Myocyte (in vitro differentiated cells): ENCODE data around the gene CCDC201. TPM values are rescaled to one million over a fixed set of nuclear protein-coding genes. Genes with fewer than 3 reads are reported as not detected.
A peak's percentile ranks its signal among the peaks of the same experiment; 100 is the strongest.
"Not testable (repeated sequence)": the region's sequence is repeated elsewhere in the genome, so short reads cannot be mapped to it uniquely, and the experiment has no call there.

Experiments
- DNase-seq: peaks from one replicate; pipeline ENCODE4 v3.0.0-alpha.2; 2012; ENCODE audit warnings: low read depth
- total RNA-seq: library from RNA; depleted of rRNA; stranded (reverse); fragments of >200 nt; gene quantifications from 2 replicates; pipeline ENCODE4 v1.2.3, GENCODE V29; 2014

The CCDC201 gene
- total RNA-seq, 1 donor from 2014 or later = not detected

- no peak for DNase-seq
These were observed 1.7 kb upstream of the CCDC201 start for GRCh38 chr7:45874408-45875131.

- no peak for DNase-seq
These were observed 473 bp upstream of the CCDC201 start for GRCh38 chr7:45873355-45873754.

- peak; percentile 21 for DNase-seq
These were observed 507 bp downstream of the CCDC201 start for GRCh38 chr7:45872116-45873034.

GRCh38 chr7:45869426-45869825 lies 3.5 kb downstream of the CCDC201 start:
- no peak for DNase-seq

- no peak for DNase-seq
These were observed 5.4 kb downstream of the CCDC201 start for GRCh38 chr7:45867471-45867870.

- no peak for DNase-seq
These were observed 7.1 kb downstream of the CCDC201 start for GRCh38 chr7:45865594-45866410.

GRCh38 chr7:45863715-45864114 lies 9.2 kb downstream of the CCDC201 start:
- no peak for DNase-seq

GRCh38 chr7:45856888-45857287 lies 16.0 kb downstream of the CCDC201 start:
- DNase-seq = not testable (repeated sequence)

- not testable (repeated sequence) for DNase-seq
These were observed 17.2 kb downstream of the CCDC201 start for GRCh38 chr7:45855680-45856079.

GRCh38 chr7:45853491-45853890 lies 19.4 kb downstream of the CCDC201 start:
- DNase-seq = not testable (repeated sequence)

GRCh38 chr7:45852984-45853383 lies 19.9 kb downstream of the CCDC201 start:
- DNase-seq = not testable (repeated sequence)

GRCh38 chr7:45848734-45849133 lies 24.1 kb downstream of the CCDC201 start:
- not testable (repeated sequence) for DNase-seq

- not testable (repeated sequence) for DNase-seq
These were observed 26.3 kb downstream of the CCDC201 start for GRCh38 chr7:45846536-45846935.

GRCh38 chr7:45841926-45842717 lies 30.8 kb downstream of the CCDC201 start:
- not testable (repeated sequence) for DNase-seq

- DNase-seq = not testable (repeated sequence)
These were observed 34.0 kb downstream of the CCDC201 start for GRCh38 chr7:45838852-45839251.

- peak; percentile 25 for DNase-seq
These were observed 40.3 kb downstream of the CCDC201 start for GRCh38 chr7:45832433-45833177.

GRCh38 chr7:45829846-45830245 lies 43.0 kb downstream of the CCDC201 start:
- not testable (repeated sequence) for DNase-seq

- DNase-seq = not testable (repeated sequence)
These were observed 45.2 kb downstream of the CCDC201 start for GRCh38 chr7:45827731-45828130.

GRCh38 chr7:45826550-45826949 lies 46.3 kb downstream of the CCDC201 start:
- DNase-seq = not testable (repeated sequence)

- DNase-seq = not testable (repeated sequence)
These were observed 54.1 kb downstream of the CCDC201 start for GRCh38 chr7:45818763-45819162.
